Measurements from ENCODE around the gene TEX22. TPM values are rescaled to one million over a fixed set of nuclear protein-coding genes. Genes with fewer than 3 reads are reported as not detected.

Gene TEX22
- total RNA-seq, 4 donors from 2014 or later = 0.57 TPM; not detected in 3

- TF ChIP-seq POLR2A (IDR thresholded peaks at IDR 0.05) = no peak
- no peak for TF ChIP-seq CTCF (IDR thresholded peaks at IDR 0.05)
- no peak overlapping the region for H3K27ac ChIP-seq
- WGBS, 2 donors = 90 to 100% methylated on average over 1 to 12 of the region's 34 CpGs
- H3K4me1 ChIP-seq = peaks cover 0 to 18% (median 4%) of the 10 kb centered on the region in 3 donors
- DNase-seq = no peak
- H3K4me3 ChIP-seq = no peak overlapping the region
- H3K36me3 ChIP-seq = peaks cover 0 to 44% (median 8%) of the 10 kb centered on the region in 3 donors
- intact Hi-C loops (cut with DNase I) = loop anchor here (5.0 kb wide), 1 partner anchor 160 kb away; the partner anchor contains the start of gene TMEM121
- H3K9me3 ChIP-seq = no peaks in the 10 kb centered on the region
- H3K27me3 ChIP-seq = no peaks in the 10 kb centered on the region
Measured at GRCh38 chr14:105367116-105368031, 31.0 kb upstream of the TEX22 start.

- Histone ChIP-seq H3K4me3 (no peak overlapping the region), H3K9me3 (no peaks in the 10 kb centered on the region), H3K4me1 (peaks cover 0 to 18% (median 4%) of the 10 kb centered on the region in 3 donors), H3K36me3 (peaks cover 0 to 44% (median 8%) of the 10 kb centered on the region in 3 donors), H3K27ac (no peak overlapping the region), H3K27me3 (no peaks in the 10 kb centered on the region)
- no peak for TF ChIP-seq CTCF (IDR thresholded peaks at IDR 0.05)
- no peak for TF ChIP-seq POLR2A (IDR thresholded peaks at IDR 0.05)
- 100% methylated on average over 2 to 10 of the region's 20 CpGs for WGBS, 2 donors
- intact Hi-C loops (cut with DNase I) = loop anchor here (5.0 kb wide), 1 partner anchor 159 kb away; the partner anchor contains the start of gene TMEM121
- no peak for DNase-seq
Measured at GRCh38 chr14:105368032-105368417, 30.3 kb upstream of the TEX22 start.

- Histone ChIP-seq H3K36me3 (peaks cover 0 to 44% (median 8%) of the 10 kb centered on the region in 3 donors), H3K27ac (no peak overlapping the region), H3K9me3 (no peaks in the 10 kb centered on the region), H3K27me3 (no peaks in the 10 kb centered on the region), H3K4me3 (no peak overlapping the region), H3K4me1 (peaks cover 0 to 18% (median 4%) of the 10 kb centered on the region in 3 donors)
- 90 to 95% methylated on average over 14 to 17 of the region's 20 CpGs for WGBS, 2 donors
- no peak for DNase-seq
- intact Hi-C loops (cut with DNase I) = loop anchor here (5.0 kb wide), 1 partner anchor 159 kb away; the partner anchor contains the start of gene TMEM121
- TF ChIP-seq POLR2A (IDR thresholded peaks at IDR 0.05) = no peak
- TF ChIP-seq CTCF (IDR thresholded peaks at IDR 0.05) = no peak
Measured at GRCh38 chr14:105368426-105368825, 29.9 kb upstream of the TEX22 start.

- intact Hi-C loops (cut with DNase I) = loop anchor here (5.0 kb wide), 1 partner anchor 158 kb away; the partner anchor contains the start of gene TMEM121
- TF ChIP-seq CTCF (IDR thresholded peaks at IDR 0.05) (no peak), POLR2A (IDR thresholded peaks at IDR 0.05) (no peak)
Measured at GRCh38 chr14:105368910-105369652, 29.3 kb upstream of the TEX22 start.

More at GRCh38 chr14:105368910-105369652, 29.3 kb upstream of the TEX22 start:
- Histone ChIP-seq H3K27ac (no peak overlapping the region), H3K4me1 (peaks cover 0 to 16% (median 3%) of the 10 kb centered on the region in 3 donors), H3K4me3 (no peak overlapping the region), H3K27me3 (no peaks in the 10 kb centered on the region), H3K36me3 (peaks cover 0 to 44% (median 8%) of the 10 kb centered on the region in 3 donors), H3K9me3 (no peaks in the 10 kb centered on the region)
- WGBS, 2 donors = no CpG with 5 or more reads among the region's 29 CpGs
- DNase-seq = no peak

Data from esophagus squamous epithelium (tissue), 5 donors.